Right atrium auricular region (tissue), 2 donors: ENCODE measurements around the gene HDDC2. TPM values are rescaled to one million over a fixed set of nuclear protein-coding genes. Genes with fewer than 3 reads are reported as not detected.

Experiments
- DNase-seq: peaks from one replicate; pipeline ENCODE4 v3.0.0-alpha.2; 2019; ENCODE audit warnings: low spot score
- H3K27ac ChIP-seq, 2 donors: fragments of 200-600 bp; sonication (generic); 1 replicate in 1 of 2; 2 replicates in 1 of 2; pipeline ENCODE4 v1.5.1; 2016 to 2019
- H3K27me3 ChIP-seq, 2 donors: fragments of 200-600 bp; sonication (generic); one replicate each; pipeline versions ENCODE4 v1.5.1 to v1.6.0; 2017 to 2019
- H3K36me3 ChIP-seq: fragments of 200-600 bp; sonication (generic); one replicate; pipeline ENCODE4 v1.5.1; 2016
- H3K4me1 ChIP-seq, 2 donors: fragments of 200-600 bp; sonication (generic); one replicate each; pipeline versions ENCODE4 v1.5.1 to v1.6.0; 2017 to 2019
- H3K4me3 ChIP-seq, 2 donors: fragments of 200-600 bp; sonication (generic); 1 replicate in 1 of 2; 2 replicates in 1 of 2; pipeline ENCODE4 v1.5.1; 2017 to 2019; ENCODE audit warnings: mild to moderate bottlenecking in 1 of 2, moderate library complexity in 1 of 2
- H3K9me3 ChIP-seq, 2 donors: fragments of 200-600 bp; sonication (generic); one replicate each; pipeline ENCODE4 v1.5.1; 2019
- CTCF ChIP-seq, 2 donors: fragments of 200-600 bp; sonication (generic); IDR thresholded peaks; one replicate each; pipeline ENCODE4 v1.5.1; 2019; ENCODE audit warnings: antibody characterized with exemption in 2 of 2
- total RNA-seq, 2 donors: library from RNA; depleted of rRNA; stranded (reverse); fragments of >200 nt; gene quantifications; one replicate each; pipeline ENCODE4 v1.1.0, GENCODE V29; 2016

Gene HDDC2
- total RNA-seq, 2 donors from 2014 or later: 85.7 to 98.7 TPM

GRCh38 chr6:125340175-125340835 is 38.5 kb upstream of the HDDC2 start:
- H3K9me3 ChIP-seq: no peaks in the 10 kb centered on the region
- TF ChIP-seq CTCF (IDR thresholded peaks at IDR 0.05): no peak
- no peaks in the 10 kb centered on the region for H3K27me3 ChIP-seq
- H3K4me1 ChIP-seq: peaks cover 0 to 8% of the 10 kb centered on the region in 2 donors
- no peaks in the 10 kb centered on the region for H3K36me3 ChIP-seq
- DNase-seq: no peak
- H3K27ac ChIP-seq: no peak overlapping the region
- no peak overlapping the region for H3K4me3 ChIP-seq

GRCh38 chr6:125339653-125340052 is 37.9 kb upstream of the HDDC2 start:
- no peak overlapping the region for H3K27ac ChIP-seq
- no peak for DNase-seq

GRCh38 chr6:125338381-125338780 is 36.6 kb upstream of the HDDC2 start:
- H3K36me3 ChIP-seq: no peaks in the 10 kb centered on the region
- no peak for DNase-seq
- no peaks in the 10 kb centered on the region for H3K27me3 ChIP-seq
- no peak for TF ChIP-seq CTCF (IDR thresholded peaks at IDR 0.05)
- no peak overlapping the region for H3K27ac ChIP-seq
- no peaks in the 10 kb centered on the region for H3K9me3 ChIP-seq
- peaks cover 0 to 8% of the 10 kb centered on the region in 2 donors for H3K4me1 ChIP-seq
- H3K4me3 ChIP-seq: no peak overlapping the region

More at GRCh38 chr6:125339653-125340052, 37.9 kb upstream of the HDDC2 start:
- Histone ChIP-seq H3K36me3 (no peaks in the 10 kb centered on the region), H3K4me3 (no peak overlapping the region), H3K27me3 (no peaks in the 10 kb centered on the region), H3K9me3 (no peaks in the 10 kb centered on the region), H3K4me1 (peaks cover 0 to 8% of the 10 kb centered on the region in 2 donors)
- no peak for TF ChIP-seq CTCF (IDR thresholded peaks at IDR 0.05)

GRCh38 chr6:125337706-125338105 is 35.9 kb upstream of the HDDC2 start:
- H3K9me3 ChIP-seq: no peaks in the 10 kb centered on the region
- H3K36me3 ChIP-seq: no peaks in the 10 kb centered on the region
- no peak overlapping the region for H3K27ac ChIP-seq
- H3K4me1 ChIP-seq: peaks cover 0 to 8% of the 10 kb centered on the region in 2 donors
- no peak for TF ChIP-seq CTCF (IDR thresholded peaks at IDR 0.05)
- no peaks in the 10 kb centered on the region for H3K27me3 ChIP-seq
- DNase-seq: no peak
- no peak overlapping the region for H3K4me3 ChIP-seq

GRCh38 chr6:125332664-125333063 is 30.9 kb upstream of the HDDC2 start:
- H3K27ac ChIP-seq: no peak overlapping the region

More at GRCh38 chr6:125332664-125333063, 30.9 kb upstream of the HDDC2 start:
- no peak overlapping the region for H3K4me3 ChIP-seq
- no peaks in the 10 kb centered on the region for H3K36me3 ChIP-seq
- no peak for TF ChIP-seq CTCF (IDR thresholded peaks at IDR 0.05)
- DNase-seq: no peak
- no peaks in the 10 kb centered on the region for H3K9me3 ChIP-seq
- no peaks in the 10 kb centered on the region for H3K27me3 ChIP-seq
- H3K4me1 ChIP-seq: no peaks in the 10 kb centered on the region
